GM18907 (cell line): Measurements from ENCODE around the gene NELL2.

Experiments used
- ATAC-seq: cut with Tn5 transposase; IDR thresholded peaks from one replicate; pipeline ENCODE4 v1.9.1; 2021; ENCODE audit warnings: mild to moderate bottlenecking, moderate library complexity; ENCODE audit not compliant: unreplicated experiment

Gene NELL2

DNA sequence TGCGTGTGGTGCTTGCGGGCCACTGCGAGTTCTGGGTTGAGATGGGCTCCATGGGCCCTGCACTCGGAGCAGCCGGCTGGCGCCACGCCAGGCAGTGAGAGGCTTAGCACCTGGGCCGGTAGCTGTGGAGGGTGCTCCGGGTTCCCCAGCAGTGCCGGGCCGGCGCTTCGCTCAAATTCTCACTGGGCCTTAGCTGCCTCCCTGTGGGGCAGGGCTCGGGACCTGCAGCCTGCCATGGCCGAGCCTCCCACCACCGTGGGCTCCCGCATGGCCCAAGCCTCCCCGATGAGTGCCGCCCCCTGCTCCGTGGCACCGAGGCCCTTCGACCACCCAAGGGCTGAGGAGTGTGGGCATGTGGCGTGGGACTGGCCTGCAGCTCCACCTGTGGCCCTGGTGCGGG, 375.7 kb downstream of the NELL2 start:
- ATAC-seq, result no peak

GRCh38 chr12:44497044-44497443, 379.1 kb downstream of the NELL2 start:
- ATAC-seq, result no peak

GRCh38 chr12:44490181-44490580, 385.9 kb downstream of the NELL2 start:
- ATAC-seq, result no peak

DNA sequence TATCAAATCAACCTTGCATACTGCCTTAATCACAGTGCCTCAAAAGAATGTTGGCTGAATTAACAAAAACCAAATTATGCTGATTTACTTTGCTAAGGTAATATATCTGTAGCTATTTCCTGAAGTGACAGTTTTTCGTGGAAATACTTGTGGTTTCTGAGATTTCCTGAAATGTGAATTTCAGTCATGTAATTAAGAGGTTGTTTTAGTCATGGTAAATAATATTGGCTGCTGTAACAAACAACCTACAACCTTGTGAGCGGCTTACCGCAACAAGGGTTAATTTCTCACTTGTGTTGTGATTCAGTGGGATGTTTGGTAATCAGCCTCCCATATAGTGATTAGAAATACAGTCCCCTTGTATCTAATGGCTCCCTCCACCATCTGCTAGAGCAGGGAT, 387.9 kb downstream of the NELL2 start:
- no peak for ATAC-seq

GRCh38 chr12:44484862-44485261, 391.3 kb downstream of the NELL2 start:
- ATAC-seq, result no peak

- no peak for ATAC-seq
These were observed 398.7 kb downstream of the NELL2 start for GRCh38 chr12:44477331-44477980.

DNA sequence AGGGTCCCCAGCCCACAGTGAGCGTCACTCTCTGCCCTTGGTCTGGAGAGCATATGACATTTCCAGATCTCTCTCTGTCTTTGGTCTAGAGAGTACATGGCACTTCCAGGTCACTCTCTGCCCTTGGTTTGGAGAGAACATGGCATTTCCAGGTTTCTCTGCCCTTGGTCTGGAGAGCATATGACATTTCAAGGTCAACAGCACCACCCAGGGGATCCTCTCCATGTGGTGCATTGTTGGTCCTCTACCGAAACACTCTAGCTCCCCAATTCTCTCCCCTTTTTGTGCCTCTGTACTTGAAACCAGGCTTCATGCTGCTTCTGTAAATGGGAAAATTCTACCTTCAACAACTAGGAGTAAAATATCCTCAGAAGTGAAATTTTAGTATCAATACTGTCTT, 399.4 kb downstream of the NELL2 start:
- no peak for ATAC-seq

DNA sequence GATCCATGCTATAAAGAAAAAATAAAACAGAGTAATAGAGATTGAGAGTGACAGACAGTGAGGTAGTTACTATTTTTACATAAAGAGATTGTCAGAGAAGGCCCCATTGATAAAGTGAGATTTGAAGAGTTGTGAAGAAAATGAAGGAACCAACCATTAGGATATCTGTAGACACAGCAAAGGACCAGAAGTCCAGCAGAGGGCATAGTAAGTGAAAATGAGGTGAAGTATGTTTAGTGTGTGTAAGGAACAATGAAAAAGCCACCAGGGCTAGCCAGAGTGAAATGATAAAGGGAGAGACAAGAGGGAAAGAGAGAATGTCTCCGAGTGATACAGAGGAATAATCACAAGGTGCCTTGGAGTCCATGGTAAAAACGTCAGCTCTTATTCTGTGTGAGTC, 411.0 kb downstream of the NELL2 start:
- ATAC-seq, result no peak

DNA sequence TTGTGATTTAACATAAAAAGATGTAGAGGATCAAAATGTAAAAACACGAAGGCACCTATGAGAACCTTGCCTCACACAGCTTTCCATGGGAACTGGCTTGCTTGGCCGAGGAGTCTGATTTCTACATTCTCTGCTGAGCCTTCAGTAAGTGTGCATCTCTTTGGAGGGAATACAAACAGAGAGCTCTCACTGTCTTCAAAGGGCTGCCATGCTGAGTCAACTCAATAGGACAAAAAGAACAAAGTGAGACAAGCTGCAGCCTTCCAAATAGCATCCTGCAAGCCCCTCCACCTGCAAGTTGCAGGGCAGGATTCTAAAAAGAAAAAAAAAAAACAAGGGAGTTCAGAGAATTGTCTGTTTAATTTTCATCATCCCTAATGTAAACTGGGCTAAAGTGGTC, 411.9 kb downstream of the NELL2 start:
- ATAC-seq, result no peak

GRCh38 chr12:44462729-44463128, 413.4 kb downstream of the NELL2 start:
- no peak for ATAC-seq

- no peak for ATAC-seq
These were observed 415.9 kb downstream of the NELL2 start for GRCh38 chr12:44460261-44460660.

- ATAC-seq, result no peak
These were observed 416.5 kb downstream of the NELL2 start for GRCh38 chr12:44459569-44459968.
